ENCODE measurements around the gene SDK1. TPM values are rescaled to one million over a fixed set of nuclear protein-coding genes. Genes with fewer than 3 reads are reported as not detected.

SDK1 gene
- total RNA-seq, 1 experiment from 2014 or later, result 20.0 TPM

DNA sequence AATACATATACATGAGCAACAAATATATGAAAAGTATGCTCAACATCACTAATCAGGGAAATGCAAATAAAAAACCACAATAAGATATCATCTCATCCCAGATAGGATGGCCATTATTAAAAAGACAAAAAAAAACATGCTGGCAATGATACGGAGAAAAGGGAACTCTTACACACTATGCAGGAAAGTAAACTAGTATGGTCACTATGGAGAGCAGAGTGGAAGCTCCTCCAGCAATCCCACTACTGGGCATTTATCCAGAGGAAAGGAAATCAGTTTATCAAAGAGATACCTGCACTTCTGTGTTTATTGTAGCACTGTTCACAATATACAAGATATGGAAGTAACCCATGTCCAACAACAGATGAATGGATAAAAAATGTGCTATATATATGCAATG lies 217.5 kb downstream of the SDK1 start:
- no TSS peak for BruUV-seq (replicated peaks)
- Mint-ChIP-seq H3K27me3 (ENCODE audit: unreplicated experiment) (no peaks in the 10 kb centered on the region), H3K9me3 (ENCODE audit: low read depth, unreplicated experiment) (no peaks in the 10 kb centered on the region), H3K4me1 (ENCODE audit: low read depth, unreplicated experiment) (no peaks in the 10 kb centered on the region), H3K27ac (ENCODE audit: unreplicated experiment) (no peak overlapping the region), H3K36me3 (ENCODE audit: insufficient read depth, unreplicated experiment) (no peaks in the 10 kb centered on the region), H3K4me3 (ENCODE audit: low read depth, unreplicated experiment) (no peak overlapping the region)
- intact Hi-C loops (cut with micrococcal nuclease; ENCODE audit: unreplicated experiment), result no loop called here
- TF ChIP-seq, protein P1, sequence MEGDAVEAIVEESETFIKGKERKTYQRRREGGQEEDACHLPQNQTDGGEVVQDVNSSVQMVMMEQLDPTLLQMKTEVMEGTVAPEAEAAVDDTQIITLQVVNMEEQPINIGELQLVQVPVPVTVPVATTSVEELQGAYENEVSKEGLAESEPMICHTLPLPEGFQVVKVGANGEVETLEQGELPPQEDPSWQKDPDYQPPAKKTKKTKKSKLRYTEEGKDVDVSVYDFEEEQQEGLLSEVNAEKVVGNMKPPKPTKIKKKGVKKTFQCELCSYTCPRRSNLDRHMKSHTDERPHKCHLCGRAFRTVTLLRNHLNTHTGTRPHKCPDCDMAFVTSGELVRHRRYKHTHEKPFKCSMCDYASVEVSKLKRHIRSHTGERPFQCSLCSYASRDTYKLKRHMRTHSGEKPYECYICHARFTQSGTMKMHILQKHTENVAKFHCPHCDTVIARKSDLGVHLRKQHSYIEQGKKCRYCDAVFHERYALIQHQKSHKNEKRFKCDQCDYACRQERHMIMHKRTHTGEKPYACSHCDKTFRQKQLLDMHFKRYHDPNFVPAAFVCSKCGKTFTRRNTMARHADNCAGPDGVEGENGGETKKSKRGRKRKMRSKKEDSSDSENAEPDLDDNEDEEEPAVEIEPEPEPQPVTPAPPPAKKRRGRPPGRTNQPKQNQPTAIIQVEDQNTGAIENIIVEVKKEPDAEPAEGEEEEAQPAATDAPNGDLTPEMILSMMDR (IDR thresholded peaks at IDR 0.05; ENCODE audit: unreplicated experiment), result no peak
- CTCF ChIA-PET, result no interaction called here
- no peak for DNase-seq

- BruUV-seq (replicated peaks), result no TSS peak
- no peak overlapping the region for H3K4me3 Mint-ChIP-seq (ENCODE audit: low read depth, unreplicated experiment)
- H3K27me3 Mint-ChIP-seq (ENCODE audit: unreplicated experiment), result no peaks in the 10 kb centered on the region
- CTCF ChIA-PET, result no interaction called here
- TF ChIP-seq, protein P1 (IDR thresholded peaks at IDR 0.05; ENCODE audit: unreplicated experiment), result no peak
- no peaks in the 10 kb centered on the region for H3K9me3 Mint-ChIP-seq (ENCODE audit: low read depth, unreplicated experiment)
- H3K36me3 Mint-ChIP-seq (ENCODE audit: insufficient read depth, unreplicated experiment), result no peaks in the 10 kb centered on the region
- DNase-seq, result no peak
- H3K27ac Mint-ChIP-seq (ENCODE audit: unreplicated experiment), result no peak overlapping the region
- intact Hi-C loops (cut with micrococcal nuclease; ENCODE audit: unreplicated experiment), result no loop called here
- no peaks in the 10 kb centered on the region for H3K4me1 Mint-ChIP-seq (ENCODE audit: low read depth, unreplicated experiment)
Observed at GRCh38 chr7:3520206-3520605, 219.2 kb downstream of the SDK1 start.

DNA sequence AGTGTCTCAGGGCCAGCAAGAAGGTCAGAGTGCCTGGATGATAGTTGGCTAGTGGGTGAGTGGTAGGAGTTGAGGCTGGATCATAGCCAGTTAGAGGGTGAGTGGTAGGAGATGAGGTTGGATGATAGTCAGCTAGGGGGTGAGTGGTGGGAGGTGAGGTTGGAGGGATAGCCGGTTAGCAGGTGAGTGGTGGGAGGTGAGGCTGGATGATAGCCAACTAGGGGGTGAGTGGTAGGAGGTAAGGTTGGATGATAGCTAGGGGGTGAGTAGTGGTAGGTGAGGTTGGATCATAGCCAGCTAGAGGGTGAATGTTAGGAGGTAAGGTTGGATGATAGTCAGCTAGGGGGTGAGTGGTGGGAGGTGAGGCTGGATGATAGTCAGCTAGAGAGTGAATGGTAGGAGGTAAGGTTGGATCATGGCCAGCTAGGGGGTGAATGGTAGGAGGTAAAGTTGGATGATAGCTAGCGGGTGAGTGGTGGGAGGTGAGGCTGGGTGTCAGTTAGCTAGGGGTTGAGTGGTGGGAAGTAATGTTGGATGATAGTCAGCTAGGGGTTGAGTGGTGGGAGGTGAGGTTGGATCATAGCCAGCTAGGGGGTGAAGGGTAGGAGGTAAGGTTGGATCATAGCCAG lies 226.6 kb downstream of the SDK1 start:
- TF ChIP-seq, protein P1 (IDR thresholded peaks at IDR 0.05; ENCODE audit: unreplicated experiment), result no peak
- no peak for DNase-seq
- no peaks in the 10 kb centered on the region for H3K36me3 Mint-ChIP-seq (ENCODE audit: insufficient read depth, unreplicated experiment)
- peaks cover 5% of the 10 kb centered on the region for H3K9me3 Mint-ChIP-seq (ENCODE audit: low read depth, unreplicated experiment)
- H3K27me3 Mint-ChIP-seq (ENCODE audit: unreplicated experiment), result no peaks in the 10 kb centered on the region
- intact Hi-C loops (cut with micrococcal nuclease; ENCODE audit: unreplicated experiment), result no loop called here
- H3K4me3 Mint-ChIP-seq (ENCODE audit: low read depth, unreplicated experiment), result no peak overlapping the region
- BruUV-seq (replicated peaks), result no TSS peak
- no peak overlapping the region for H3K27ac Mint-ChIP-seq (ENCODE audit: unreplicated experiment)
- H3K4me1 Mint-ChIP-seq (ENCODE audit: low read depth, unreplicated experiment), result no peaks in the 10 kb centered on the region
- CTCF ChIA-PET, result interaction anchor here (0.6 kb wide), 1 partner anchor 1814 kb away, joined by 4 read pairs; no protein-coding TSS in a partner anchor

- no peaks in the 10 kb centered on the region for H3K4me1 Mint-ChIP-seq (ENCODE audit: low read depth, unreplicated experiment)
- H3K9me3 Mint-ChIP-seq (ENCODE audit: low read depth, unreplicated experiment), result no peaks in the 10 kb centered on the region
- TF ChIP-seq, protein P1 (IDR thresholded peaks at IDR 0.05; ENCODE audit: unreplicated experiment), result no peak
- H3K27ac Mint-ChIP-seq (ENCODE audit: unreplicated experiment), result no peak overlapping the region
- DNase-seq, result no peak
- BruUV-seq (replicated peaks), result no TSS peak
- CTCF ChIA-PET, result no interaction called here
- intact Hi-C loops (cut with micrococcal nuclease; ENCODE audit: unreplicated experiment), result no loop called here
- H3K27me3 Mint-ChIP-seq (ENCODE audit: unreplicated experiment), result no peaks in the 10 kb centered on the region
- H3K36me3 Mint-ChIP-seq (ENCODE audit: insufficient read depth, unreplicated experiment), result no peaks in the 10 kb centered on the region
- H3K4me3 Mint-ChIP-seq (ENCODE audit: low read depth, unreplicated experiment), result no peak overlapping the region
Observed at GRCh38 chr7:3533040-3533439, 232.0 kb downstream of the SDK1 start.
